Activated CD4-positive, alpha-beta T cell treated with anti-CD3 and anti-CD28 coated beads, Interleukin-2, amount 50 U/mL, for 16 hours (primary cell): Measurements from ENCODE around the gene MSANTD7.

Experiments
- DNase-seq: peaks from one replicate; pipeline ENCODE4 v3.0.0-alpha.2; 2020

The MSANTD7 gene

GRCh38 chr10:14884082-14884481 is 46.0 kb downstream of the MSANTD7 start:
- DNase-seq: peak; percentile 56
